ENCODE results near the gene RBM18.

The RBM18 gene

DNA sequence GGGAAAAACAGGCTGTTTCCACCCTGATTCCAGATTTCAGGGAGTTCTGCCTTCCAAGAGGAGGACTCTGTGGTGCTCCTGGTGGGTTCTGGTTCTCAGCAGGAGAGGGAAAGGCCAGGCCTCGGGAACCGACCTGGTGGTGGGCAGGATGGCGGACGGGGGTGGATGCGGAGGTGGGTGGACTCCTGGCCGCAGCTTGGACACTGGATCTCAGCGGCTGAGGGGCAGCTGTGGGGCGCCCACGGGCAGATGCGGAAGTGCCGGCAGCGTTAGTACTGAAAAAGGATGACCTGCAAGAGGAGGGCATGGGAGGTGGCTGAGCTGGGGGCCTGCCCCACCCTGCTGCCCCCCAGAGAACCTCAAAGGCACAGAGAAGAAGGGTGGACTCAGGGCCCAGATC, 60.1 kb downstream of the RBM18 start:
- in situ Hi-C loops (cut with HindIII; ENCODE audit: low pct_unique_long_range_greater_than_20kb, low sequenced_read_pairs) = no loop called here
- no peak for DNase-seq (ENCODE audit: low read depth in 1 of 2, low spot score in 1 of 2)
- TF ChIP-seq JUND (IDR thresholded peaks at IDR 0.05; ENCODE audit: low read depth) = no peak

GRCh38 chr9:122204055-122204454, 60.6 kb downstream of the RBM18 start:
- no peak for DNase-seq (ENCODE audit: low read depth in 1 of 2, low spot score in 1 of 2)
- TF ChIP-seq JUND (IDR thresholded peaks at IDR 0.05; ENCODE audit: low read depth) = no peak
- in situ Hi-C loops (cut with HindIII; ENCODE audit: low pct_unique_long_range_greater_than_20kb, low sequenced_read_pairs) = no loop called here

DNA sequence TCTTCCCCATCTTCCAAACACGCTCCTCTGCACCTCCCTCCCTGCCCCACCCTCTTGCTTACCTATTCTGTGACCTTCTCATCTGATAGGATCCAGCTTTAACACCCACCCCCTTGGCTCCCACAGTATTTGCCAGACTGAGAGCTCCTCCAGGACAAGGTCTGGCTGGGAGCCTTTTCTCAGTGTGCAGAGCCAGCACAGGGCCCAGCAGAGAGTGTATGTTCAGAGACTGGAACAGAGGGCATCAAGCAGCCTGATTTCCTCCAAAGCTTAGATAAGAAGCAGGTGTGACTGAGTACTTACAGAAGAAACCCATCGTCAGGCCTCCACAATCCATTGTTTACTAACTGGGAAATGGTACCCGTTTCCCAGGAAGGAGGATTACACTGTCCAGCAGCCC, 62.5 kb downstream of the RBM18 start:
- in situ Hi-C loops (cut with HindIII; ENCODE audit: low pct_unique_long_range_greater_than_20kb, low sequenced_read_pairs) = no loop called here
- TF ChIP-seq JUND (IDR thresholded peaks at IDR 0.05; ENCODE audit: low read depth) = no peak
- no peak for DNase-seq (ENCODE audit: low read depth in 1 of 2, low spot score in 1 of 2)

- no peak for TF ChIP-seq JUND (IDR thresholded peaks at IDR 0.05; ENCODE audit: low read depth)
- in situ Hi-C loops (cut with HindIII; ENCODE audit: low pct_unique_long_range_greater_than_20kb, low sequenced_read_pairs) = no loop called here
- no peak for DNase-seq (ENCODE audit: low read depth in 1 of 2, low spot score in 1 of 2)
These were observed 63.0 kb downstream of the RBM18 start for GRCh38 chr9:122201641-122202040.

GRCh38 chr9:122200960-122201595, 63.6 kb downstream of the RBM18 start:
- in situ Hi-C loops (cut with HindIII; ENCODE audit: low pct_unique_long_range_greater_than_20kb, low sequenced_read_pairs) = no loop called here
- no peak for DNase-seq (ENCODE audit: low read depth in 1 of 2, low spot score in 1 of 2)
- TF ChIP-seq JUND (IDR thresholded peaks at IDR 0.05; ENCODE audit: low read depth) = no peak

DNA sequence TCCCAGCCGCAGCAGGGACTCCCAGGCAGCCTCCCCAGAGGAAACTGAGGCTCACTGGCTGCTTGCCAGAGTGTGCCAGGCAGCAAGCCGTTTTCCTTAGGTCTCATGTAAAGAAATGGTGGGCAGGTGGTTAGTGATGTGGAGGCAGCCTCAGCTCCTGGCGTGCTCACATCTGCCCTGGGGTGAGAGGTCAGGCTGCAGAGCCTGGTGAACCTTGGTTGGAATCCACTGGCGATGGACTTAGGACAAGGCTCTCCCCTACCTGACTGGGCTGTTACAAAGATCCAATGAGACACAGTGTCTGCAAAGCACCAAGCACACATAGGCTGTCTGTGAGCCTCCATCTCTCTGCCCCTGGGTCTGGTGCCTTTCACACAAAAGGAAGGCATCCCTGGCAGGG, 66.8 kb downstream of the RBM18 start:
- no peak for TF ChIP-seq JUND (IDR thresholded peaks at IDR 0.05; ENCODE audit: low read depth)
- in situ Hi-C loops (cut with HindIII; ENCODE audit: low pct_unique_long_range_greater_than_20kb, low sequenced_read_pairs) = no loop called here
- DNase-seq (ENCODE audit: low read depth in 1 of 2, low spot score in 1 of 2) = no peak

DNA sequence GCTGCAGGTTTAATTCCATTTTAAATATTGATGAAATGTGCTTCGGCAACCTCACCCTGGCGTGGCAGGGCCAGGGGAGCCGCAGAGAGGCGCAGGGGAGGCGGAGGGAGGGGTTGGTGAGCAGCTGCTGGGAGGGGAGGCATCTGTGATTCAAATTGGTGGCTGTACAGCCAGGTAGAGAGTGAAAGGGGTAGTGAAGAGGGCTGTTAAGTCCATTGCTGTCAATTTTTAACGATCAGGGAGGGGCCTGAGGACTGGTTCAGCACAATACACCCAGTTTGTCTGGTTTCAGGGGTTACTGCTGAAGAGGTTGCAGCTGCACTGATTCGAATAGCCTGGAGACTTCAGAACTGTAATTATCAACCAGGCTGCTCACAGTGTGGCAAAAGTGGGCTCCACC, 67.2 kb downstream of the RBM18 start:
- no peak for DNase-seq (ENCODE audit: low read depth in 1 of 2, low spot score in 1 of 2)
- in situ Hi-C loops (cut with HindIII; ENCODE audit: low pct_unique_long_range_greater_than_20kb, low sequenced_read_pairs) = no loop called here

GRCh38 chr9:122195875-122196274, 68.8 kb downstream of the RBM18 start:
- in situ Hi-C loops (cut with HindIII; ENCODE audit: low pct_unique_long_range_greater_than_20kb, low sequenced_read_pairs) = no loop called here
- no peak for TF ChIP-seq JUND (IDR thresholded peaks at IDR 0.05; ENCODE audit: low read depth)
- DNase-seq (ENCODE audit: low read depth in 1 of 2, low spot score in 1 of 2) = no peak

More for the DNA sequence above, 67.2 kb downstream of the RBM18 start:
- TF ChIP-seq JUND (IDR thresholded peaks at IDR 0.05; ENCODE audit: low read depth) = no peak

DNA sequence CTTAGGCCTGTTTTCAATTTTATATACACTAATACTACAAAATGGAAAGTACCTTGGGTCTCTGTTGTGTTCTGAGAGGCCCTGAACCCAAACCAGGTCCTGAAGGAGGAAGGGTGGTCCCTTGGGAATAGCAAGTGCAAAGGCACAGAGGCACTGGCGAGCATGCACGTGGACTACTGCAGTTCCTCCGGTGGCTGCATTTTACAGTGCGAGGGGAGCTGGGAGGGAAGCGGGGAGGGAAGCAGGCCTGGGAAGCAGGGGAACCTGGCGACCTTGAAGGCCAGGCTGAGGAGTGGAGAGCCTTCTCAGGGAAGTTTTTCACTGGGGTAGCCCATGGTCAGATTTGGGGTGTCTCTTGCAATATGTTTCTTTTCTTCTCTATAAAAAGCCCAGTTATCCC, 71.0 kb downstream of the RBM18 start:
- DNase-seq (ENCODE audit: low read depth in 1 of 2, low spot score in 1 of 2) = no peak
- no peak for TF ChIP-seq JUND (IDR thresholded peaks at IDR 0.05; ENCODE audit: low read depth)
- in situ Hi-C loops (cut with HindIII; ENCODE audit: low pct_unique_long_range_greater_than_20kb, low sequenced_read_pairs) = no loop called here

DNA sequence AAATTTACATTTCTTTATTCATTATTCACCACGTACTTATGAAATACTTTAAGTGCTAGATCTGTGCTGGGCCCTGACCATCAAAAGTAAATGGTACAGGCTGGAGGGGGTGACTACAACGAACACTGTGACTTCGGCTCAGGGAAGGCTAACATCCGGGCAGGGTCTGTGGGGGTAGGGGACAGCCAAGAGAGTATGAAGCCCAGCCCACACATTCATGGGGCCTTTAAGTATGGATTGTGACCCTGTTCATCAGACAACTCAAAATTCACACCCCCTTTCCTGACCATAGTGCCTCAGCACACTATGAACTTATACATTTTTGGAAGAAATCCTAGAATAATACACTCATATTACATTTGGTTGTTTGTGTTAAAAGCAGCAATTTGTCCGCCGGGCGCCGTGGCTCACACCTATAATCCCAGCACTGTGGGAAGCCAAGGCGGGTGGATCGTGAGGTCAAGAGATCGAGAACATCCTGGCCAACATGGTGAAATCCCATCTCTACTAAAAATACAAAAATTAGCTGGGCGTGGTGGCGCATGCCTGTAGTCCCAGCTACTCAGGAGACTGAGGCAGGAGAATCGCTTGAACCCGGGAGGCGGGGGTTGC, 71.6 kb downstream of the RBM18 start:
- in situ Hi-C loops (cut with HindIII; ENCODE audit: low pct_unique_long_range_greater_than_20kb, low sequenced_read_pairs) = no loop called here
- no peak for DNase-seq (ENCODE audit: low read depth in 1 of 2, low spot score in 1 of 2)
- no peak for TF ChIP-seq JUND (IDR thresholded peaks at IDR 0.05; ENCODE audit: low read depth)

GRCh38 chr9:122192261-122192875, 72.3 kb downstream of the RBM18 start:
- DNase-seq (ENCODE audit: low read depth in 1 of 2, low spot score in 1 of 2) = peak in 1 of 2 experiments; percentile 58
- TF ChIP-seq JUND (IDR thresholded peaks at IDR 0.05; ENCODE audit: low read depth) = no peak
- in situ Hi-C loops (cut with HindIII; ENCODE audit: low pct_unique_long_range_greater_than_20kb, low sequenced_read_pairs) = no loop called here

- TF ChIP-seq JUND (IDR thresholded peaks at IDR 0.05; ENCODE audit: low read depth) = no peak
- no peak for DNase-seq (ENCODE audit: low read depth in 1 of 2, low spot score in 1 of 2)
- in situ Hi-C loops (cut with HindIII; ENCODE audit: low pct_unique_long_range_greater_than_20kb, low sequenced_read_pairs) = no loop called here
These were observed 73.1 kb downstream of the RBM18 start for GRCh38 chr9:122191584-122191983.

GRCh38 chr9:122190597-122191381, 73.9 kb downstream of the RBM18 start:
- in situ Hi-C loops (cut with HindIII; ENCODE audit: low pct_unique_long_range_greater_than_20kb, low sequenced_read_pairs) = no loop called here
- TF ChIP-seq JUND (IDR thresholded peaks at IDR 0.05; ENCODE audit: low read depth) = no peak
- peak in 1 of 2 experiments; percentile 59 for DNase-seq (ENCODE audit: low read depth in 1 of 2, low spot score in 1 of 2)
